Measurements from ENCODE around the gene WDR48. TPM values are rescaled to one million over a fixed set of nuclear protein-coding genes. Genes with fewer than 3 reads are reported as not detected.

The WDR48 gene
- total RNA-seq = 81.0 TPM

DNA sequence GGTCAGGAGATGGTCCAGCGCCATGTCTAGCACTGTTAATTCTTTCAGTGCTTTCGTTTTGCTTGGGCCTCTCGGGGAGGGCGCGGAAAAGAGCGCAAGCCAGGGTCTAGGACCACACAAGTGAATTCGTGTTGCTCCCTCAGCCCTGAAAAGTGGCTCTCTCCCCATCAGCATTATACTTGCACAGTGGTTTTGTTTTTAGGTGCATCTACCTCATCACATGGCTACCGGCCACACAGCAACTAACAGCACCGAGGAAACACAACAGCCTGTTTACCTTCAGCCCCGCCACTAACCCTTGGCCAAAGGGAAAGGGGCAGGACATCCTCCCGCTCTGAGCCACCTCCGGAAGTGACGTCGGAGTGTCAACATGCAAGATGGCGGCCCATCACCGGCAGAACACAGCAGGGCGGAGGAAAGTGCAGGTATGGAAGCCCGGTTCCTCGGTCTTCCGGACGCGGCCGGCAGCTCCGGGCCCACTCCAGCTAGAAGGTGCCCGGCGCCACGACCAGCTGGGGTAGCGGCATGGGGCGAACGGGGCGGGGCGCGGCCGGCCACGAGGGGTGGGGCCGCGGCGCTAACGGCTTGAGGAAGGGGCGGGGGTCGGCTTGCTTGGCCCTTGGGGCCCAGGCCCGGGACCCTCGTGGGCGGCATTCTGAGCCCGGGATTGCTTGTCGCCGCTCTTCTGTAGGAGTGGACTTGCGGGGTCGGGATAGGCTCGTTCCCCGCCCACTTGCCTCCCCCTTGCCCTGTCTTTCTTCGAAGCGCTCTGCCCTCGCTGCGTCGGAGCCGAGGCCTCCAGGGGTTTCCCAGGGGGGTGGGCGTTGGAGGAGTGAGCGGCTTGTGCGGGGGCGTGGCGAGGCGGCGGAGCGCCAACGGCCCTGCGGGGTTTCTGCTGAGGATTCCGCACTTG, at the start of gene WDR48, which contains the start of gene SCN11A:
WDR48 (plus strand) TSS at position 368 of the 913 bp plus-strand sequence; CDS start at position 378, 10 bp downstream.
SCN11A (minus strand) TSS at position 296 of the 913 bp plus-strand sequence. CDS start 101,582 bp downstream, outside the sequence.
- H3K27me3 ChIP-seq = no peaks in the 10 kb centered on the region
- H3K9me3 ChIP-seq = no peaks in the 10 kb centered on the region
- TF ChIP-seq, protein P1, sequence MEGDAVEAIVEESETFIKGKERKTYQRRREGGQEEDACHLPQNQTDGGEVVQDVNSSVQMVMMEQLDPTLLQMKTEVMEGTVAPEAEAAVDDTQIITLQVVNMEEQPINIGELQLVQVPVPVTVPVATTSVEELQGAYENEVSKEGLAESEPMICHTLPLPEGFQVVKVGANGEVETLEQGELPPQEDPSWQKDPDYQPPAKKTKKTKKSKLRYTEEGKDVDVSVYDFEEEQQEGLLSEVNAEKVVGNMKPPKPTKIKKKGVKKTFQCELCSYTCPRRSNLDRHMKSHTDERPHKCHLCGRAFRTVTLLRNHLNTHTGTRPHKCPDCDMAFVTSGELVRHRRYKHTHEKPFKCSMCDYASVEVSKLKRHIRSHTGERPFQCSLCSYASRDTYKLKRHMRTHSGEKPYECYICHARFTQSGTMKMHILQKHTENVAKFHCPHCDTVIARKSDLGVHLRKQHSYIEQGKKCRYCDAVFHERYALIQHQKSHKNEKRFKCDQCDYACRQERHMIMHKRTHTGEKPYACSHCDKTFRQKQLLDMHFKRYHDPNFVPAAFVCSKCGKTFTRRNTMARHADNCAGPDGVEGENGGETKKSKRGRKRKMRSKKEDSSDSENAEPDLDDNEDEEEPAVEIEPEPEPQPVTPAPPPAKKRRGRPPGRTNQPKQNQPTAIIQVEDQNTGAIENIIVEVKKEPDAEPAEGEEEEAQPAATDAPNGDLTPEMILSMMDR (IDR thresholded peaks at IDR 0.05) = no peak
- no peaks in the 10 kb centered on the region for H3K36me3 ChIP-seq
- DNase-seq (ENCODE audit: low spot score in 2 of 2) = peak; percentile 80 to 97
- intact Hi-C loops (cut with DNase I) = loop anchor here (5.0 kb wide), 2 partner anchors 330 to 595 kb away; partner anchors contain the start of gene SLC25A38
- peaks cover 0 to 5% of the 10 kb centered on the region in 2 donors for H3K4me1 ChIP-seq
- peak within 1 kb of the TSS; percentile 92 to 96 for H3K4me3 ChIP-seq
- H3K27ac ChIP-seq = peak within 1 kb of the TSS; percentile 86 to 90

DNA sequence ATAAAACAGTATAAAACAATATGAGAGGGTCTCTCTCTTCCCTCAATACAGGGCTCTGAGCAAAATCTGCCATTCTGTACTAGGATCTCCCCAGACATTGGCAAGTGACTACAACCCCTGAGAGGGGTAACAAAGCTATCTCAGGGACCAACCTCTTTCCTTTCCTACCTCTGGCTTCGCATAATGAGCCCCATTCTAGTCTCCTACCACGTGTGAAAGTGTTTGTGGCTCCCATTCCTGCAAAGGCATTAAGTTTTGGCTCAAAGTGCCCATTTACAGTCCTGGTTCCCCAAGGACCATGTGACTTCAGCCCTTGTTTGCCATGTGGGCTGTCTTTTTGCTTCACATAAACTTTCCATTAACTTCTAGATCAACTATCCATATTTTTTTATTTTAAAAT, 46.5 kb upstream of the WDR48 start:
- intact Hi-C loops (cut with DNase I) = no loop called here
- no peaks in the 10 kb centered on the region for H3K27me3 ChIP-seq
- no peaks in the 10 kb centered on the region for H3K36me3 ChIP-seq
- peaks cover 0 to 6% of the 10 kb centered on the region in 2 donors for H3K9me3 ChIP-seq
- no peak overlapping the region for H3K27ac ChIP-seq
- H3K4me1 ChIP-seq = no peaks in the 10 kb centered on the region
- DNase-seq (ENCODE audit: low spot score in 2 of 2) = no peak
- TF ChIP-seq, protein P1 (IDR thresholded peaks at IDR 0.05) = no peak
- no peak overlapping the region for H3K4me3 ChIP-seq

GRCh38 chr3:39011191-39011736, 40.6 kb upstream of the WDR48 start:
- Histone ChIP-seq H3K4me3 (no peak overlapping the region), H3K36me3 (no peaks in the 10 kb centered on the region), H3K9me3 (peaks cover 0 to 6% of the 10 kb centered on the region in 2 donors), H3K4me1 (no peaks in the 10 kb centered on the region), H3K27me3 (no peaks in the 10 kb centered on the region), H3K27ac (no peak overlapping the region)
- no peak for DNase-seq (ENCODE audit: low spot score in 2 of 2)
- TF ChIP-seq, protein P1 (IDR thresholded peaks at IDR 0.05) = no peak
- intact Hi-C loops (cut with DNase I) = no loop called here

DNA sequence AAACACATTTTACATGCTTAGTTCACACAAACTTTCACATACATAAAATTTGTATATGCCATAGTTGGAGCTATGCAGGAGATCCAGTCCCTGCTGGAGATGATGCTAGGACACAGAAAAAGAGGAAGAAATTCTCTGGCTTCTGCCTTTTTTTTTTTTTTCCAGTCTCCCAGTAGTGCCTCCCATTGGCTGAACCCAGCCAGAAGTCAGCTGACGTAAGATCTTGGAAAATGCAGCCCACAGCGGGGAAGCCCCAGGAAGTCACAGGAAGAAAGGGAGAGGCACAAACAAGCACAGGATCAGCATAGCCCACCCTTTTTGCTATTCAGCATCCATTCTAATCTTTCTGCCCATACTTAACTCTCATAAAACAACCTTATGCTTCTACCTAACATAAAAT, 38.5 kb upstream of the WDR48 start:
- no peak overlapping the region for H3K4me3 ChIP-seq
- intact Hi-C loops (cut with DNase I) = no loop called here
- DNase-seq (ENCODE audit: low spot score in 2 of 2) = no peak
- no peaks in the 10 kb centered on the region for H3K36me3 ChIP-seq
- no peaks in the 10 kb centered on the region for H3K4me1 ChIP-seq
- TF ChIP-seq, protein P1 (IDR thresholded peaks at IDR 0.05) = no peak
- no peaks in the 10 kb centered on the region for H3K27me3 ChIP-seq
- no peak overlapping the region for H3K27ac ChIP-seq
- H3K9me3 ChIP-seq = peaks cover 0 to 6% of the 10 kb centered on the region in 2 donors

DNA sequence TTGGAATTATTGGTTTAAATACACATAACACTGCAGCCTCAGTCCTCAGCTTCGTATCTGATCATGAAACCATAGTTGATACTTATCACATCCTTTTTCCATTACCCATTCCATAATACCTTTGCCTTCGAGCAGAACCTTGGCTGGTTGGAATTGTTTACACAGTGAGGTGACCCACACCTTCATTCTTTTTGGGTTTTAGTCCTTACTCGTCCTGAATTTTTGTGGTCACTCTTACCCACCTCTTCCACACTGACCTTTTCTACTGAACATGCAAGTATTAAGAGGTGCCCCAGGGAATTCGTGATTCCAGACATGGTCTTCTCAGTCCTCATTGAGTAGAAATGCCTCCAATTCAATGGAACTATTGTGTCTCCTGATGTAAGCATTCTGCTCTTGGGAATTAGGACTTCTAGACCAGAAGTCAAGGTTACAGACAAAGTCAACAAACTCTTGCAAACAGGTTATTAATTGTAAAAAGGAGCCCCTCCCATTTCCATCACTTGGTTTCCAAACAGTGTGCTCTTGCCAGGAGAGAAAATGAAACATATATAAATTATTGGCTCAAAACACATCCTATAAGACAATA, 37.8 kb upstream of the WDR48 start:
- TF ChIP-seq, protein P1 (IDR thresholded peaks at IDR 0.05) = no peak
- intact Hi-C loops (cut with DNase I) = no loop called here

More for the DNA sequence above, 37.8 kb upstream of the WDR48 start:
- Histone ChIP-seq H3K4me3 (no peak overlapping the region), H3K4me1 (no peaks in the 10 kb centered on the region), H3K27ac (no peak overlapping the region), H3K27me3 (no peaks in the 10 kb centered on the region), H3K36me3 (no peaks in the 10 kb centered on the region), H3K9me3 (peaks cover 0 to 6% of the 10 kb centered on the region in 2 donors)
- no peak for DNase-seq (ENCODE audit: low spot score in 2 of 2)
